ENCODE data around the gene KIF11. TPM values are rescaled to one million over a fixed set of nuclear protein-coding genes. Genes with fewer than 3 reads are reported as not detected.
A peak's percentile ranks its signal among the peaks of the same experiment; 100 is the strongest.

The KIF11 gene
- total RNA-seq, 4 donors from 2014 or later: 7.4 to 21.5 (median 14.4) TPM

DNA sequence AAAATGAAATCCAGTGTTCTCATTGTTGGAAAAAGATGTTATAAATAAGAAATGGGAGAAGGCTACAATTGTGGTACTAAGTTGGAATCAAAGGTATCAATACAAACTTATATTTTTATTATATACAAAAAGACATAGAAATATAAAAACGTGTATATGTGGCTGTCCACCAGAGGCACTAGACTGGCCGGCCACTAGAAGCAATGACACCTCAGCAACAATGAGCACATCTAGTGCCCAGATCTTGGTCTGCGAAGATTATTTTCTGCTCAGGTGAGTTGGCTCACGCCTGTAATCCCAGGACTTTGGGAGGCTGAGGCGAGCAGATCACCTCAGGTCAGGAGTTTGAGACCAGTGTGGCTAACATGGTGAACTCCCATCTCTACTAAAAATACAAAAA lies 40.6 kb upstream of the KIF11 start:
- WGBS, 2 donors: 92 to 94% methylated on average over 5 of the region's 5 CpGs
- Histone ChIP-seq H3K4me3 (no peak overlapping the region), H3K9me3 (peaks cover 0 to 19% (median 6%) of the 10 kb centered on the region in 3 donors), H3K27me3 (no peaks in the 10 kb centered on the region), H3K36me3 (peaks cover 4 to 85% (median 9%) of the 10 kb centered on the region in 3 donors), H3K4me1 (no peaks in the 10 kb centered on the region), H3K27ac (no peak overlapping the region)
- no peak for DNase-seq
- intact Hi-C loops (cut with DNase I): no loop called here
- no peak for TF ChIP-seq POLR2A (IDR thresholded peaks at IDR 0.05)
- TF ChIP-seq CTCF (IDR thresholded peaks at IDR 0.05): peak in 2 of 6 experiments; percentile 11 to 12

DNA sequence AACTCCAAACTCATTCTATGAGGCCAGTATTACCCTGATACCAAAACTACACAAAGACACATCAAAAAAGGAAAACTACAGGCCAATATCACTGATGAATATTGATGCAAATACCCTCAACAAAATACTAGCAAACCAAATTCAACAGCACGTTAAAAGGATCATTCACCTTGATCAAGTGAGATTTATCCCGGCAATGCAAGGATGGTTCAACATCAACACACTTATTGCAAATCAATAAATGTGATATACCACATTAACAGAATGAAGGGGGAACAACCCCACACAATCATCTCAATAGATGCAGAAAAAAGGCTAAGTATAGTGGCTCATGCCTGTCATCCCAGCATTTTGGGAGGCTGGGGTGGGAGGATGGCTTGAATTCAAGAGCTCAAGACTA lies 39.0 kb upstream of the KIF11 start:
- no peak for DNase-seq
- peaks cover 0 to 19% (median 6%) of the 10 kb centered on the region in 3 donors for H3K9me3 ChIP-seq
- intact Hi-C loops (cut with DNase I): no loop called here
- H3K36me3 ChIP-seq: peaks cover 9 to 90% (median 12%) of the 10 kb centered on the region in 3 donors
- H3K27me3 ChIP-seq: no peaks in the 10 kb centered on the region
- no peaks in the 10 kb centered on the region for H3K4me1 ChIP-seq
- TF ChIP-seq CTCF (IDR thresholded peaks at IDR 0.05) (no peak), POLR2A (IDR thresholded peaks at IDR 0.05) (no peak)
- no peak overlapping the region for H3K27ac ChIP-seq
- H3K4me3 ChIP-seq: no peak overlapping the region
- 93 to 100% methylated on average over 2 of the region's 2 CpGs for WGBS, 2 donors

- no peaks in the 10 kb centered on the region for H3K27me3 ChIP-seq
- DNase-seq: no peak
- H3K9me3 ChIP-seq: peaks cover 0 to 8% (median 4%) of the 10 kb centered on the region in 3 donors
- H3K4me3 ChIP-seq: no peak overlapping the region
- WGBS, 2 donors: 81 to 87% methylated on average over 4 of the region's 4 CpGs
- H3K27ac ChIP-seq: no peak overlapping the region
- intact Hi-C loops (cut with DNase I): no loop called here
- peaks cover 12 to 77% (median 14%) of the 10 kb centered on the region in 3 donors for H3K36me3 ChIP-seq
- peaks cover 0 to 8% (median 0%) of the 10 kb centered on the region in 3 donors for H3K4me1 ChIP-seq
- TF ChIP-seq POLR2A (IDR thresholded peaks at IDR 0.05) (no peak), CTCF (IDR thresholded peaks at IDR 0.05) (no peak)
Measured at GRCh38 chr10:92559046-92559445, 33.9 kb upstream of the KIF11 start.

DNA sequence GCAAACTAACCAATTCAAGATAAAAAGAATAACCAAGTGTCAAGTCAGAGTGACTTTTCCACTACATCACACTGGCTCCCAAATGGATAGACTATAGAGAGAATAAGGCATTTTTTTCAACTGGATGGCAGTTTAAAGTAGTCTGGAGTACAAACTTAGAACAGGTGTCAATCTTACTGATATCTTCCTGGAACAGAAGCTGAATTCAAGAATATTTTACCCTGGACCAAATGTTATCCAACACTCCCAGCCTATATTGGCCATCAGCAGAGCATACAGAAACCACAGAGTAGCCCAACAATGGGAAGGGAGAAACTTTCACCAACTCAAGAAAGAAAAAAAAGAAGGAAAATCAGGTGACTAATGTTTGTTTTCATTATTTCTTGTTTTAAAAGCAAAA lies 30.5 kb upstream of the KIF11 start:
- intact Hi-C loops (cut with DNase I): no loop called here
- Histone ChIP-seq H3K4me3 (no peak overlapping the region), H3K27me3 (no peaks in the 10 kb centered on the region), H3K9me3 (no peaks in the 10 kb centered on the region), H3K36me3 (peaks cover 7 to 62% (median 8%) of the 10 kb centered on the region in 3 donors), H3K27ac (no peak overlapping the region), H3K4me1 (peaks cover under 1 to 19% (median 4%) of the 10 kb centered on the region in 3 donors)
- TF ChIP-seq CTCF (IDR thresholded peaks at IDR 0.05) (no peak), POLR2A (IDR thresholded peaks at IDR 0.05) (no peak)
- DNase-seq: no peak

- Histone ChIP-seq H3K4me1 (peaks cover 10 to 59% (median 27%) of the 10 kb centered on the region in 3 donors), H3K27ac (peak overlapping the region in 3 of 4 donors; percentile 38 to 70 (median 63)), H3K9me3 (no peaks in the 10 kb centered on the region), H3K36me3 (peaks cover 0 to 24% (median 0%) of the 10 kb centered on the region in 3 donors), H3K4me3 (no peak overlapping the region), H3K27me3 (no peaks in the 10 kb centered on the region)
- TF ChIP-seq POLR2A (IDR thresholded peaks at IDR 0.05): no peak
- TF ChIP-seq CTCF (IDR thresholded peaks at IDR 0.05): no peak
- DNase-seq: no peak
- 70 to 80% methylated on average over 4 of the region's 4 CpGs for WGBS, 2 donors
- intact Hi-C loops (cut with DNase I): loop anchor here (5.0 kb wide), 1 partner anchor 51 kb away; no protein-coding TSS in a partner anchor
Measured at GRCh38 chr10:92567952-92568600, 24.9 kb upstream of the KIF11 start.
